NB4 (cell line): Measurements from ENCODE around the gene RASGRP2.

ENCODE experiments used
- CTCF ChIP-seq: IDR thresholded peaks from one replicate; pipeline ENCODE4 v1.5.1; 2012; ENCODE audit warnings: low read depth, low read length
- MYC ChIP-seq: IDR thresholded peaks from 2 replicates; pipeline ENCODE4 v1.6.1; 2011; ENCODE audit warnings: low read depth, low read length
- POLR2A ChIP-seq: IDR thresholded peaks from 2 replicates; pipeline ENCODE4 v1.6.1; 2011; ENCODE audit warnings: mild to moderate bottlenecking; ENCODE audit not compliant: insufficient read length; ENCODE audit errors: extremely low read depth
- TF ChIP-seq, protein P1 (sequence below): IDR thresholded peaks from 2 replicates; pipeline ENCODE4 v1.6.1; 2011; ENCODE audit warnings: low read depth, low read length

- TF ChIP-seq POLR2A (no peak), CTCF (no peak), MYC (no peak)
- TF ChIP-seq, protein P1, sequence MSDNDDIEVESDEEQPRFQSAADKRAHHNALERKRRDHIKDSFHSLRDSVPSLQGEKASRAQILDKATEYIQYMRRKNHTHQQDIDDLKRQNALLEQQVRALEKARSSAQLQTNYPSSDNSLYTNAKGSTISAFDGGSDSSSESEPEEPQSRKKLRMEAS, result no peak
Measured at GRCh38 chr11:64771861-64772260, 27.9 kb upstream of the RASGRP2 start.
